CD4-positive, alpha-beta T cell (primary cell): Measurements from ENCODE around the gene ST6GALNAC3. TPM values are rescaled to one million over a fixed set of nuclear protein-coding genes. Genes with fewer than 3 reads are reported as not detected.

Experiments used
- ATAC-seq: fragments of 200-7000 bp; cut with Tn5 transposase; one replicate; pipeline ENCODE4 v1.10.0; 2022; ENCODE audit warnings: mild to moderate bottlenecking; ENCODE audit not compliant: poor library complexity
- CTCF ChIA-PET: fragments of 350-600 bp; sonication (Branson Sonifier 250); formaldehyde crosslinking; loops from one replicate; lab custom pipeline; 2021; ENCODE audit warnings: antibody characterized with exemption, inconsistent platforms; lab: Charles Lee
- POLR2A ChIA-PET: fragments of 350-600 bp; sonication (Branson Sonifier 250); formaldehyde crosslinking; loops from one replicate; lab custom pipeline; 2021; ENCODE audit warnings: antibody characterized with exemption, inconsistent platforms; lab: Charles Lee
- DNase-seq, 14 experiments: peaks; one replicate each; pipeline ENCODE4 v3.0.0-alpha.2; 2013 to 2020; ENCODE audit warnings: mixed read lengths in 2 of 14
- H3K27ac ChIP-seq, 2 donors: one replicate each; pipeline versions ENCODE4 v1.5.1 to v1.7.0; 2013; ENCODE audit warnings: low read length in 2 of 2, low read depth in 1 of 2, mild to moderate bottlenecking in 1 of 2
- H3K27me3 ChIP-seq, 2 experiments: 1 replicate in 1 of 2; 2 replicates in 1 of 2; pipeline versions ENCODE4 v1.6.1 to v1.7.0; 2013; ENCODE audit warnings: low read length in 2 of 2, control low read depth in 1 of 2, mild to moderate bottlenecking in 1 of 2, moderate library complexity in 1 of 2; ENCODE audit not compliant: insufficient read depth in 2 of 2, control insufficient read depth in 1 of 2
- H3K36me3 ChIP-seq: one replicate; pipeline ENCODE4 v1.6.1; 2013; ENCODE audit warnings: low read length, control low read depth; ENCODE audit not compliant: insufficient read depth
- H3K4me1 ChIP-seq: one replicate; pipeline ENCODE4 v1.6.1; 2013; ENCODE audit warnings: low read length, control low read depth; ENCODE audit not compliant: insufficient read depth
- H3K4me3 ChIP-seq: one replicate; pipeline ENCODE4 v1.5.1; 2013; ENCODE audit warnings: mild to moderate bottlenecking, low read length, moderate library complexity
- H3K9me3 ChIP-seq, 2 experiments: 1 replicate in 1 of 2; 2 replicates in 1 of 2; pipeline versions ENCODE4 v1.6.1 to v1.7.0; 2013; ENCODE audit warnings: low read length in 2 of 2, mild to moderate bottlenecking in 2 of 2, control low read depth in 1 of 2, moderate library complexity in 1 of 2; ENCODE audit not compliant: control insufficient read depth in 1 of 2, insufficient read depth in 1 of 2
- H3K27ac Mint-ChIP-seq: one replicate; pipeline ENCODE4 v1.8.0; 2020; ENCODE audit warnings: mixed read lengths
- H3K27me3 Mint-ChIP-seq: one replicate; pipeline ENCODE4 v1.8.0; 2021; ENCODE audit warnings: mixed read lengths
- H3K36me3 Mint-ChIP-seq: one replicate; pipeline ENCODE4 v1.8.0; 2021; ENCODE audit warnings: low read depth, mixed read lengths
- H3K4me1 Mint-ChIP-seq: one replicate; pipeline ENCODE4 v1.8.0; 2021; ENCODE audit warnings: low read depth, mixed read lengths
- H3K4me3 Mint-ChIP-seq: one replicate; pipeline ENCODE4 v1.8.0; 2020; ENCODE audit warnings: mild to moderate bottlenecking, mixed read lengths
- H3K9me3 Mint-ChIP-seq: one replicate; pipeline ENCODE4 v1.8.0; 2020; ENCODE audit warnings: mixed read lengths
- CTCF ChIP-seq: fragments of 200-600 bp; IDR thresholded peaks from one replicate; pipeline ENCODE4 v1.8.0; 2022; ENCODE audit warnings: antibody characterized with exemption, mild to moderate bottlenecking
- intact Hi-C, 2 experiments: fragments of 100-400 bp; cut with DNase I in 1 of 2; cut with micrococcal nuclease in 1 of 2; formaldehyde crosslinking; loops; one replicate each; pipeline versions ENCODE4 v1.15.1 to v1.9.0; 2023 to 2025; cut with DNase I, micrococcal nuclease
- total RNA-seq, 174 experiments: library from RNA in 2 of 174; stranded (reverse) in 2 of 174; gene quantifications; one replicate each; pipeline ENCODE4 v1.2.3 and lab custom pipeline; 2021 to 2026

The ST6GALNAC3 gene
- total RNA-seq, 2 experiments from 2014 or later: 0.77 to 1.3 TPM

GRCh38 chr1:76601465-76601864 is 526.9 kb downstream of the ST6GALNAC3 start:
- Histone ChIP-seq H3K36me3 (no peaks in the 10 kb centered on the region), H3K4me1 (no peaks in the 10 kb centered on the region), H3K27ac (no peak overlapping the region), H3K9me3 (no peaks in the 10 kb centered on the region), H3K4me3 (no peak overlapping the region), H3K27me3 (no peaks in the 10 kb centered on the region)
- ChIA-PET CTCF (no interaction called here), POLR2A (no interaction called here)
- no peak overlapping the region for H3K4me3 Mint-ChIP-seq
- ATAC-seq (no peak), DNase-seq (no peak)
- no peaks in the 10 kb centered on the region for H3K36me3 Mint-ChIP-seq
- H3K27ac Mint-ChIP-seq: no peak overlapping the region
- intact Hi-C loops: no loop called here
- no peaks in the 10 kb centered on the region for H3K4me1 Mint-ChIP-seq
- peaks cover 3% of the 10 kb centered on the region for H3K9me3 Mint-ChIP-seq
- TF ChIP-seq CTCF: no peak
- H3K27me3 Mint-ChIP-seq: no peaks in the 10 kb centered on the region

- no peaks in the 10 kb centered on the region for H3K36me3 Mint-ChIP-seq
- intact Hi-C loops: no loop called here
These were observed 533.2 kb downstream of the ST6GALNAC3 start for GRCh38 chr1:76607717-76608116.

GRCh38 chr1:76611770-76612445 is 537.4 kb downstream of the ST6GALNAC3 start:
- TF ChIP-seq CTCF: no peak
- no peaks in the 10 kb centered on the region for H3K9me3 Mint-ChIP-seq
- POLR2A ChIA-PET: no interaction called here
- no peaks in the 10 kb centered on the region for H3K36me3 ChIP-seq
- intact Hi-C loops: no loop called here
- no peak overlapping the region for H3K27ac Mint-ChIP-seq
- no peaks in the 10 kb centered on the region for H3K9me3 ChIP-seq
- DNase-seq (no peak), ATAC-seq (no peak)
- no peaks in the 10 kb centered on the region for H3K27me3 ChIP-seq
- no peaks in the 10 kb centered on the region for H3K36me3 Mint-ChIP-seq
- no peaks in the 10 kb centered on the region for H3K4me1 ChIP-seq
- no peak overlapping the region for H3K4me3 Mint-ChIP-seq
- H3K27me3 Mint-ChIP-seq: no peaks in the 10 kb centered on the region
- H3K4me1 Mint-ChIP-seq: no peaks in the 10 kb centered on the region
- CTCF ChIA-PET: no interaction called here
- no peak overlapping the region for H3K4me3 ChIP-seq
- no peak overlapping the region for H3K27ac ChIP-seq

More at GRCh38 chr1:76607717-76608116, 533.2 kb downstream of the ST6GALNAC3 start:
- Mint-ChIP-seq H3K4me3 (no peak overlapping the region), H3K27me3 (no peaks in the 10 kb centered on the region), H3K4me1 (no peaks in the 10 kb centered on the region), H3K27ac (no peak overlapping the region), H3K9me3 (no peaks in the 10 kb centered on the region)
- ChIA-PET CTCF (no interaction called here), POLR2A (no interaction called here)
- H3K27me3 ChIP-seq: no peaks in the 10 kb centered on the region
- H3K27ac ChIP-seq: no peak overlapping the region
- TF ChIP-seq CTCF: no peak
- DNase-seq (no peak), ATAC-seq (no peak)
- H3K36me3 ChIP-seq: no peaks in the 10 kb centered on the region
- no peak overlapping the region for H3K4me3 ChIP-seq
- H3K9me3 ChIP-seq: no peaks in the 10 kb centered on the region
- H3K4me1 ChIP-seq: no peaks in the 10 kb centered on the region
